Measurements from ENCODE around the gene TRNT1.

GRCh38 chr3:3119393-3119851 lies 7.3 kb upstream of the TRNT1 start:
- no peak for TF ChIP-seq TCF7L2 (IDR thresholded peaks at IDR 0.05; ENCODE audit: low read depth, low read length)
- no peak for TF ChIP-seq CTCF (IDR thresholded peaks at IDR 0.05)
- TF ChIP-seq POLR2AphosphoS5 (IDR thresholded peaks at IDR 0.05; ENCODE audit: low read depth, low read length): no peak
- TF ChIP-seq REST (IDR thresholded peaks at IDR 0.05; ENCODE audit: insufficient read depth in 1 of 2, low read depth in 2 of 2, low read length in 1 of 2): no peak
- TF ChIP-seq SIN3A (IDR thresholded peaks at IDR 0.05; ENCODE audit: borderline replicate concordance, insufficient read depth, low read depth, low read length): no peak

Measured in Panc1 (cell line).